H1 (cell line): Measurements from ENCODE around the gene LIAS. TPM values are rescaled to one million over a fixed set of nuclear protein-coding genes. Genes with fewer than 3 reads are reported as not detected.

Experiments used
- FOSL1 ChIP-seq: IDR thresholded peaks from 2 replicates; pipeline ENCODE4 v1.6.1; 2011; ENCODE audit warnings: mild to moderate bottlenecking, low read depth, low read length, moderate library complexity; ENCODE audit not compliant: insufficient read depth
- polyA plus RNA-seq, 7 experiments: library from polyadenylated mRNA; depleted of rRNA in 3 of 7; stranded (reverse) in 5 of 7; unstranded in 2 of 7; fragments of >200 nt in 5 of 7; fragments of 200-250 nt in 2 of 7; gene quantifications; 1 replicate in 5 of 7; 2 replicates in 1 of 7; 4 replicates in 1 of 7; pipeline versions ENCODE4 v1.2.1 to v1.2.3, GENCODE V29; 2011 to 2013; ENCODE audit warnings: missing spikeins in 2 of 7, mixed read lengths in 2 of 7
- total RNA-seq: library from RNA; stranded (reverse); fragmentation: NEBNext Ultra II Directional; extraction: Animal tissue kit (Norgen Biotek cat#: 25700); gene quantifications from 2 replicates; pipeline ENCODE4 v1.2.1, GENCODE V29; 2021
- TF ChIP-seq, protein P1 (sequence below): IDR thresholded peaks from 2 replicates; pipeline ENCODE4 v1.6.1; 2012; ENCODE audit warnings: inconsistent platforms

The LIAS gene
- total and polyA plus RNA-seq, 2 of the 8 experiments (the other 6 are each of a cell fraction or from before 2014, with no cell fraction given), result 10.5 to 24.9 TPM

DNA sequence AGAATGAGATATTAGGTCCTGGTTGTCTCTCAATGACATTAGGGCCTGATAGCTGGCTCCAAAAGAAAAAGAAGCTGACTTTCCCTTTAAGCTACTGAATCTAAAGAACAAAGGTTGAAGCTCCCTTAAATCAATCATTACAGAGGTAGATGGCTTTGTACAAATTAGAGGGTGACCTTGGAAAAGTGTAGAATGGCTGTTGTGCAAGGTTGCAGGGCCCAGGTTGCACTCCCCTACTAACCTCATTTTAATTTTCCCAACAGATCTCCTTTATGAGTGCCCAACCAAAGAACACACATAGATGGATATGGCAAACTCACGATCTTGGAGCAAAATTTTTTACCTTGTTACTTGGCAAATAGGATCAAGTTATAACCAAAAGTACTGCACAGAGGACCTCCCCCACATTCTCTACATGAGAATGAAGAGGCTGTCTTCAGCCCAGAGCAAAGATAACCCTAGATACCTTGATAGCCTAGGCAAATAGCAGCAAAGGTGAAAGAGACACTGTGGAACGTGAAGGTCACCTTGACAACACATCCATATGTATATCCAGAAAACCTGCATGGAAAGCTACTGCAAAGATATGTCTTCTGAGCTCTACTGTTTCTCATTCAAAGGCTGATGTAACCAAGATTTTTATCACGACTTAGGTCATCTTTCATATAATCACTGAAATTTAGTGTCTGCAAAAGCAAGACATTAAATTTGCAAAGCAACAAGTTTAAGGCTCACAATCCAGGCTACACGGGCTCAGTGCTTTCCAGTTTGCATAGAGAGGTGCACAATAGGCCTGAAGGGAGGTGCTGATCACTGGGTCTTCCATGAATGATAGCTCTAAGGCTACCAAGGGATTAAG is 29.2 kb upstream of the LIAS start (continued):
- TF ChIP-seq, protein P1, sequence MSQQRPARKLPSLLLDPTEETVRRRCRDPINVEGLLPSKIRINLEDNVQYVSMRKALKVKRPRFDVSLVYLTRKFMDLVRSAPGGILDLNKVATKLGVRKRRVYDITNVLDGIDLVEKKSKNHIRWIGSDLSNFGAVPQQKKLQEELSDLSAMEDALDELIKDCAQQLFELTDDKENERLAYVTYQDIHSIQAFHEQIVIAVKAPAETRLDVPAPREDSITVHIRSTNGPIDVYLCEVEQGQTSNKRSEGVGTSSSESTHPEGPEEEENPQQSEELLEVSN, result no peak
- no peak for TF ChIP-seq FOSL1
